Coronary artery (tissue), 2 donors: ENCODE data around the gene KDM4E.

ENCODE experiments used
- DNase-seq: peaks from one replicate; pipeline ENCODE4 v3.0.0-alpha.2; 2017; ENCODE audit warnings: low spot score
- H3K27ac ChIP-seq, 2 donors: fragments of 200-600 bp; sonication (generic); one replicate each; pipeline ENCODE4 v1.5.1; 2016 to 2019
- H3K4me3 ChIP-seq: fragments of 200-600 bp; sonication (generic); 2 replicates; pipeline ENCODE4 v1.5.1; 2016; ENCODE audit warnings: mild to moderate bottlenecking, moderate library complexity
- CTCF ChIP-seq: fragments of 200-600 bp; sonication (generic); IDR thresholded peaks from one replicate; pipeline ENCODE4 v1.5.1; 2019; ENCODE audit warnings: antibody characterized with exemption

KDM4E gene

GRCh38 chr11:95024958-95025357, at the start of gene KDM4E:
Gene KDM4E (plus strand): TSS chr11:95025258. CDS start chr11:95025558, 300 bp downstream.
- Histone ChIP-seq H3K27ac (no peak within 1 kb of the TSS), H3K4me3 (no peak within 1 kb of the TSS)
- DNase-seq: no peak
- TF ChIP-seq CTCF: no peak

GRCh38 chr11:94975599-94975998, 49.5 kb upstream of the KDM4E start:
- no peak for TF ChIP-seq CTCF
- no peak for DNase-seq
- no peak overlapping the region for H3K27ac ChIP-seq
- no peak overlapping the region for H3K4me3 ChIP-seq

- no peak for DNase-seq
- H3K4me3 ChIP-seq: no peak overlapping the region
- TF ChIP-seq CTCF: no peak
- no peak overlapping the region for H3K27ac ChIP-seq
Measured at GRCh38 chr11:94987378-94987777, 37.7 kb upstream of the KDM4E start.

GRCh38 chr11:94988748-94989147, 36.3 kb upstream of the KDM4E start:
- Histone ChIP-seq H3K27ac (no peak overlapping the region), H3K4me3 (no peak overlapping the region)
- TF ChIP-seq CTCF: no peak
- DNase-seq: no peak

GRCh38 chr11:94993400-94993943, 31.6 kb upstream of the KDM4E start:
- no peak for DNase-seq
- Histone ChIP-seq H3K4me3 (no peak overlapping the region), H3K27ac (no peak overlapping the region)
- no peak for TF ChIP-seq CTCF

GRCh38 chr11:94997437-94997836, 27.6 kb upstream of the KDM4E start:
- DNase-seq: no peak
- Histone ChIP-seq H3K4me3 (no peak overlapping the region), H3K27ac (no peak overlapping the region)
- TF ChIP-seq CTCF: no peak

GRCh38 chr11:94998285-94998684, 26.8 kb upstream of the KDM4E start:
- Histone ChIP-seq H3K4me3 (no peak overlapping the region), H3K27ac (no peak overlapping the region)
- DNase-seq: no peak
- TF ChIP-seq CTCF: no peak
